K562 (cell line): ENCODE data around the gene ITGB2. TPM values are rescaled to one million over a fixed set of nuclear protein-coding genes. Genes with fewer than 3 reads are reported as not detected.

ENCODE experiments used
- DACH1 ChIP-seq: fragments of 450-650 bp; IDR thresholded peaks from 2 replicates; pipeline ENCODE4 v1.6.1; 2018; ENCODE audit not compliant: partially characterized antibody
- ELF1 ChIP-seq: fragments of 200-800 bp; sonication (Bioruptor generic); IDR thresholded peaks from 2 replicates; pipeline ENCODE4 v1.6.1; 2016; ENCODE audit warnings: missing genetic modification characterization, missing compliant biosample characterization
- EP400 ChIP-seq: fragments of 450-650 bp; IDR thresholded peaks from 2 replicates; pipeline ENCODE4 v1.6.1; 2017; ENCODE audit warnings: antibody characterized with exemption, mild to moderate bottlenecking, moderate library complexity
- FOXM1 ChIP-seq, 2 experiments: fragments of 450-650 bp in 1 of 2; sonication (generic) in 1 of 2; formaldehyde crosslinking in 1 of 2; IDR thresholded peaks; 2 replicates each; pipeline versions ENCODE4 v1.6.1 to v1.9.0; 2017 to 2022; ENCODE audit warnings: low read depth in 2 of 2, mild to moderate bottlenecking in 2 of 2, missing genetic modification reagents in 1 of 2, moderate library complexity in 1 of 2
- FOXP1 ChIP-seq: sonication (generic); formaldehyde crosslinking; IDR thresholded peaks from 2 replicates; pipeline ENCODE4 v1.8.0; 2022; ENCODE audit warnings: mild to moderate bottlenecking, missing genetic modification reagents
- HIVEP1 ChIP-seq: fragments of 250-450 bp; sonication (Bioruptor Pico); IDR thresholded peaks from 2 replicates; pipeline ENCODE4 v1.4.0; 2020; ENCODE audit warnings: mild to moderate bottlenecking
- HNRNPH1 ChIP-seq: fragments of 200-400 bp; formaldehyde crosslinking; optimal IDR thresholded peaks from 2 replicates; pipeline ENCODE3; 2017; ENCODE audit warnings: low read depth, mild to moderate bottlenecking, low read length, moderate library complexity
- IRF1 ChIP-seq: sonication (generic); formaldehyde crosslinking; IDR thresholded peaks from 2 replicates; pipeline ENCODE4 v1.8.0; 2022; ENCODE audit warnings: missing genetic modification reagents, mild to moderate bottlenecking, borderline replicate concordance
- LARP7 ChIP-seq: fragments of 450-650 bp; IDR thresholded peaks from 2 replicates; pipeline ENCODE4 v1.6.1; 2016
- MAZ ChIP-seq, 2 experiments: fragments of 450-650 bp in 1 of 2; sonication (generic) in 1 of 2; formaldehyde crosslinking; IDR thresholded peaks in 1 of 2; conservative IDR thresholded peaks in 1 of 2; 2 replicates each; pipeline versions ENCODE4 v1.4.0 to v1.5.0; 2020; ENCODE audit warnings: mild to moderate bottlenecking in 1 of 2, missing genetic modification reagents in 1 of 2
- NFYB ChIP-seq: IDR thresholded peaks from 2 replicates; pipeline ENCODE4 v1.6.1; 2011; ENCODE audit warnings: mild to moderate bottlenecking, moderate library complexity; ENCODE audit not compliant: insufficient read length; ENCODE audit errors: extremely low read depth
- POLR3G ChIP-seq: IDR thresholded peaks from 2 replicates; pipeline ENCODE4 v1.6.1; 2011; ENCODE audit not compliant: insufficient read length, insufficient replicate concordance; ENCODE audit errors: extremely low read depth
- POU5F1 ChIP-seq: fragments of 150-350 bp; IDR thresholded peaks from 2 replicates; pipeline ENCODE4 v1.6.1; 2014; ENCODE audit warnings: borderline replicate concordance, low read length, low read depth, mild to moderate bottlenecking; ENCODE audit not compliant: partially characterized antibody
- PPARD ChIP-seq: fragments of 250-450 bp; sonication (Bioruptor Pico); IDR thresholded peaks from 2 replicates; pipeline ENCODE4 v1.8.0; 2022; ENCODE audit warnings: inconsistent platforms, mild to moderate bottlenecking, moderate library complexity
- TAF15 ChIP-seq: fragments of 200-400 bp; formaldehyde crosslinking; IDR thresholded peaks from 2 replicates; pipeline ENCODE4 v1.6.1; 2017; ENCODE audit warnings: mild to moderate bottlenecking, low read depth, low read length, moderate library complexity
- TBL1XR1 ChIP-seq, 2 experiments: IDR thresholded peaks; 2 replicates each; pipeline ENCODE4 v1.6.1; 2012; ENCODE audit warnings: improper control_type of control experiment in 2 of 2, low read length in 2 of 2, mild to moderate bottlenecking in 1 of 2
- ZBTB43 ChIP-seq: sonication (generic); formaldehyde crosslinking; IDR thresholded peaks from 2 replicates; pipeline ENCODE4 v1.8.0; 2023; ENCODE audit warnings: mild to moderate bottlenecking, missing genetic modification reagents
- ZNF217 ChIP-seq: sonication (generic); formaldehyde crosslinking; IDR thresholded peaks from 2 replicates; pipeline ENCODE4 v1.8.0; 2022; ENCODE audit warnings: mild to moderate bottlenecking, missing genetic modification reagents
- ZNF280B ChIP-seq: fragments of 250-450 bp; sonication (Bioruptor Pico); IDR thresholded peaks from 2 replicates; pipeline ENCODE4 v1.5.1; 2021; ENCODE audit warnings: mild to moderate bottlenecking
- ZNF316 ChIP-seq: fragments of 450-650 bp; IDR thresholded peaks from 2 replicates; pipeline ENCODE4 v1.6.1; 2016
- ZNF696 ChIP-seq: fragments of 250-450 bp; sonication (Bioruptor Pico); conservative IDR thresholded peaks from 2 replicates; pipeline ENCODE4 v1.4.0; 2020; ENCODE audit warnings: mild to moderate bottlenecking, moderate library complexity
- ZNF778 ChIP-seq: fragments of 450-650 bp; formaldehyde crosslinking; IDR thresholded peaks from 2 replicates; pipeline ENCODE4 v1.4.0; 2020; ENCODE audit warnings: mild to moderate bottlenecking, moderate library complexity
- polyA plus RNA-seq, 8 experiments: library from polyadenylated mRNA; depleted of rRNA in 4 of 8; stranded (reverse) in 5 of 8; unstranded in 3 of 8; fragments of >200 nt; fragmentation: Nextera tagmentation in 2 of 8; fragmentation: Illumina TruSeq in 1 of 8; extraction: Ambion mirVana in 2 of 8; extraction: Trizol in 1 of 8; gene quantifications; 2 replicates each; pipeline versions ENCODE4 v1.2.1 to v1.2.3, GENCODE V29; 2011 to 2014; ENCODE audit warnings: inconsistent platforms in 1 of 8, missing spikeins in 1 of 8
- total RNA-seq, 7 experiments: library from RNA; depleted of rRNA in 6 of 7; stranded (reverse); fragments of >200 nt in 6 of 7; fragmentation: Illumina TruSeq in 2 of 7; extraction: Trizol in 2 of 7; gene quantifications; 2 replicates each; pipeline versions ENCODE4 v1.2.1 to v1.2.3, GENCODE V29; 2011 to 2021; ENCODE audit warnings: low replicate concordance in 1 of 7
- TF ChIP-seq, protein P1 (sequence below): fragments of 450-650 bp; IDR thresholded peaks from 2 replicates; pipeline ENCODE4 v1.6.1; 2018; ENCODE audit not compliant: partially characterized antibody

The ITGB2 gene
- total and polyA plus RNA-seq, 9 of the 15 experiments (the other 6 are each of a cell fraction or from before 2014, with no cell fraction given): 0.07 to 1.3 (median 0.51) TPM; not detected in 2

GRCh38 chr21:44949779-44950198, 29.1 kb upstream of the ITGB2 start (continued):
- TF ChIP-seq ZNF696 (CRISPR knock-in tag) (no peak), ZNF280B (CRISPR knock-in tag) (no peak), NFYB (no peak), IRF1 (no peak), FOXM1 (IDR thresholded peaks at IDR 0.05; ENCODE audit: low read depth) (no peak), FOXM1 (CRISPR knock-in tag; IDR thresholded peaks at IDR 0.05; ENCODE audit: low read depth) (no peak), HIVEP1 (CRISPR knock-in tag) (no peak), ZNF778 (CRISPR knock-in tag) (no peak), POU5F1 (no peak), MAZ (CRISPR knock-in tag; conservative IDR thresholded peaks at IDR 0.05 in 1 of 2, IDR thresholded peaks at IDR 0.05 in 1 of 2) (peak in 1 of 2 experiments; percentile 57; a peak in 1 of 4 replicates), ZNF316 (no peak), HNRNPH1 (no peak), ZBTB43 (CRISPR knock-in tag) (no peak), POLR3G (no peak), ELF1 (tag) (no peak), LARP7 (no peak), PPARD (CRISPR knock-in tag) (no peak), TBL1XR1 (IDR thresholded peaks at IDR 0.05; ENCODE audit: low read length in 2 of 2) (0 out of 4 replicates have a peak, but pooled peaks of 1 of the 2 experiments have one; percentile 21), TAF15 (no peak), EP400 (no peak), DACH1 (no peak), ZNF217 (no peak), FOXP1 (CRISPR knock-in tag) (no peak)
- TF ChIP-seq, protein P1, sequence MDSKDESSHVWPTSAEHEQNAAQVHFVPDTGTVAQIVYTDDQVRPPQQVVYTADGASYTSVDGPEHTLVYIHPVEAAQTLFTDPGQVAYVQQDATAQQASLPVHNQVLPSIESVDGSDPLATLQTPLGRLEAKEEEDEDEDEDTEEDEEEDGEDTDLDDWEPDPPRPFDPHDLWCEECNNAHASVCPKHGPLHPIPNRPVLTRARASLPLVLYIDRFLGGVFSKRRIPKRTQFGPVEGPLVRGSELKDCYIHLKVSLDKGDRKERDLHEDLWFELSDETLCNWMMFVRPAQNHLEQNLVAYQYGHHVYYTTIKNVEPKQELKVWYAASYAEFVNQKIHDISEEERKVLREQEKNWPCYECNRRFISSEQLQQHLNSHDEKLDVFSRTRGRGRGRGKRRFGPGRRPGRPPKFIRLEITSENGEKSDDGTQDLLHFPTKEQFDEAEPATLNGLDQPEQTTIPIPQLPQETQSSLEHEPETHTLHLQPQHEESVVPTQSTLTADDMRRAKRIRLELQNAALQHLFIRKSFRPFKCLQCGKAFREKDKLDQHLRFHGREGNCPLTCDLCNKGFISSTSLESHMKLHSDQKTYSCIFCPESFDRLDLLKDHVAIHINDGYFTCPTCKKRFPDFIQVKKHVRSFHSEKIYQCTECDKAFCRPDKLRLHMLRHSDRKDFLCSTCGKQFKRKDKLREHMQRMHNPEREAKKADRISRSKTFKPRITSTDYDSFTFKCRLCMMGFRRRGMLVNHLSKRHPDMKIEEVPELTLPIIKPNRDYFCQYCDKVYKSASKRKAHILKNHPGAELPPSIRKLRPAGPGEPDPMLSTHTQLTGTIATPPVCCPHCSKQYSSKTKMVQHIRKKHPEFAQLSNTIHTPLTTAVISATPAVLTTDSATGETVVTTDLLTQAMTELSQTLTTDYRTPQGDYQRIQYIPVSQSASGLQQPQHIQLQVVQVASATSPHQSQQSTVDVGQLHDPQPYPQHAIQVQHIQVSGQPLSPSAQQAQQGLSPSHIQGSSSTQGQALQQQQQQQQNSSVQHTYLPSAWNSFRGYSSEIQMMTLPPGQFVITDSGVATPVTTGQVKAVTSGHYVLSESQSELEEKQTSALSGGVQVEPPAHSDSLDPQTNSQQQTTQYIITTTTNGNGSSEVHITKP: no peak
